MCF 10A (cell line): ENCODE results near the gene THRB. TPM values are rescaled to one million over a fixed set of nuclear protein-coding genes. Genes with fewer than 3 reads are reported as not detected.
A peak's percentile ranks its signal among the peaks of the same experiment; 100 is the strongest.

Experiments used
- Bru-seq: library from RNA; stranded (reverse); fragments of 400-500 nt; gene quantifications from one replicate; lab custom pipeline; 2021; lab: Mats Ljungman, UMichigan
- BruChase-seq, 2 experiments: library from RNA; stranded (reverse); fragments of 400-500 nt; gene quantifications; one replicate each; lab custom pipeline; 2021; lab: Mats Ljungman, UMichigan
- BruUV-seq: library from RNA; stranded (reverse); fragments of 400-500 nt; replicated peaks from 2 replicates; lab custom pipeline; 2021; lab: Mats Ljungman, UMichigan
- CTCF ChIA-PET: fragments of 300-600 bp; sonication (Branson Sonifier 250); formaldehyde crosslinking; extraction: SDS; loops from one replicate; lab custom pipeline; 2021; ENCODE audit warnings: antibody characterized with exemption, inconsistent platforms; lab: Yijun Ruan, JAX
- POLR2A ChIA-PET: fragments of 300-600, 350-650 bp; sonication (Branson Sonifier 250); formaldehyde crosslinking; extraction: SDS; loops from one replicate; lab custom pipeline; 2020; ENCODE audit warnings: antibody characterized with exemption, inconsistent platforms; lab: Yijun Ruan, JAX
- DNase-seq: peaks from one replicate; pipeline ENCODE4 v3.0.0-alpha.2; 2018; ENCODE audit not compliant: unreplicated experiment
- H3K27ac Mint-ChIP-seq: one replicate; pipeline ENCODE4 v1.8.0; 2022; ENCODE audit warnings: mild to moderate bottlenecking, low read depth, mixed read lengths; ENCODE audit not compliant: unreplicated experiment
- H3K27me3 Mint-ChIP-seq: one replicate; pipeline ENCODE4 v1.8.0; 2022; ENCODE audit warnings: mixed read lengths; ENCODE audit not compliant: insufficient read depth, unreplicated experiment
- H3K36me3 Mint-ChIP-seq: one replicate; pipeline ENCODE4 v1.8.0; 2022; ENCODE audit warnings: mild to moderate bottlenecking, moderate library complexity, mixed read lengths; ENCODE audit not compliant: insufficient read depth, unreplicated experiment
- H3K4me1 Mint-ChIP-seq: one replicate; pipeline ENCODE4 v1.8.0; 2022; ENCODE audit warnings: mixed read lengths; ENCODE audit not compliant: insufficient read depth, unreplicated experiment
- H3K4me3 Mint-ChIP-seq: one replicate; pipeline ENCODE4 v1.8.0; 2022; ENCODE audit warnings: mild to moderate bottlenecking, moderate library complexity, mixed read lengths; ENCODE audit not compliant: unreplicated experiment
- H3K9me3 Mint-ChIP-seq: one replicate; pipeline ENCODE4 v1.8.0; 2022; ENCODE audit warnings: mixed read lengths; ENCODE audit not compliant: unreplicated experiment
- intact Hi-C: fragments of 100-400 bp; cut with micrococcal nuclease; formaldehyde crosslinking; loops from 2 replicates; pipeline ENCODE4 v1.14.1; 2022
- long read RNA-seq: library from polyadenylated mRNA; stranded (forward); transcript quantifications from one replicate; pipeline ENCODE4 v2.0.0, GENCODE V29; 2022
- total RNA-seq: library from RNA; stranded (reverse); gene quantifications from 2 replicates; pipeline ENCODE4 v1.2.3, GENCODE V29; 2022
- TF ChIP-seq, protein P1 (sequence below): fragments of 200-600 bp; IDR thresholded peaks from one replicate; pipeline ENCODE4 v1.8.0; 2022; ENCODE audit warnings: antibody characterized with exemption, mild to moderate bottlenecking; ENCODE audit not compliant: unreplicated experiment

Gene THRB
- total RNA-seq (3.8 and 4.2 TPM in 2 replicates), Bru-seq, nascent RNA (percentile 53 among the genes with signal in this experiment), BruChase-seq, experiment 1, labeled RNA remaining after a 6-hour chase (percentile 39 among the genes with signal in this experiment), BruChase-seq, experiment 2, labeled RNA remaining after a 2-hour chase (percentile 45 among the genes with signal in this experiment)
- long read RNA-seq, partial matches to known transcripts: 0 of 3 reads
- long read RNA-seq, other reads (novel, unspliced or antisense): 3 of 3 reads

DNA sequence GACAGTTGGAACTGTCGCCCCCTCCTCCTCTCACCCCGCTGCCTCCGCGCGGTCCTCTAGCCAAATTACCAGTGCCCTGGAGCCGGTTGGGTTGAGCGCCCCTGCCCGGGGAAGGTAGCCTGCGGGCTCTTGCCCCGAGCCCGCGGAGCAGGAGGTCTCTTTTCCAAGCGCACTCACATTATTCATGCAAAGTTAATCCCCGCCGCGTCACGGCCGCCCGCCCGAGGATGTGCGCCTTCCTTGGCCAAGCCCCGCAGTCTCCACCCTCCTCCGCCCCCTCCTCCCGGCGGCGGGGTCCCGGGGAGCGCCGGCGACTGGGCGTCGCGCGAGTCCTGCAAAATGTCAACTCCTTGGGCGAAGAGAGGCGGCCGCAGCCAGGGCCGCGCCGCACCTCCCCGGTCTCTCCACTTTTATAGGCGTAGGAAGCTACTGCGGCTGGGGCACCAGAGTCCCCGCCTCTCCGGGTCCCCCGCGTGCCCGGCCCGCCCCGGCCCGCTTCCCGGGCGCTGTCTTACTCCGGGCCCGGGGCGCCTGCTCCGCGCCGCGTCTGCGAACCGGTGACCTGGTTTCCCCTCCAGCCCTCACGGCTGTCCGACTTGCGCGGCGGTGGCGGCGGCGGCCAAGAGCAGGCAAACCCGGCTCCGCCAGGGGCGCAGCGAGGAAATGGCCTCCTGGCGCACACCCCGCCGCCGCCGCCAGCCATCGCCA, at the start of gene THRB:
Gene THRB (minus strand): TSS at position 233 of the 708 bp plus-strand sequence.
- Mint-ChIP-seq H3K4me3 (peak within 1 kb of the TSS; percentile 94), H3K9me3 (no peaks in the 10 kb centered on the region), H3K4me1 (peaks cover 16% of the 10 kb centered on the region), H3K27me3 (no peaks in the 10 kb centered on the region), H3K27ac (peak within 1 kb of the TSS; percentile 87), H3K36me3 (no peaks in the 10 kb centered on the region)
- peak; percentile 60 for DNase-seq
- CTCF ChIA-PET: interaction anchor here (0.6 to 1.1 kb wide), 3 partner anchors 53 to 136 kb away, joined by 3 read pairs; no protein-coding TSS in a partner anchor
- POLR2A ChIA-PET: interaction anchor here (0.7 to 1.7 kb wide), 8 partner anchors 9 to 578 kb away, joined by 3 to 6 read pairs (median 4); partner anchors contain the start of genes NKIRAS1 and RPL15
- BruUV-seq: no TSS peak
- TF ChIP-seq, protein P1, sequence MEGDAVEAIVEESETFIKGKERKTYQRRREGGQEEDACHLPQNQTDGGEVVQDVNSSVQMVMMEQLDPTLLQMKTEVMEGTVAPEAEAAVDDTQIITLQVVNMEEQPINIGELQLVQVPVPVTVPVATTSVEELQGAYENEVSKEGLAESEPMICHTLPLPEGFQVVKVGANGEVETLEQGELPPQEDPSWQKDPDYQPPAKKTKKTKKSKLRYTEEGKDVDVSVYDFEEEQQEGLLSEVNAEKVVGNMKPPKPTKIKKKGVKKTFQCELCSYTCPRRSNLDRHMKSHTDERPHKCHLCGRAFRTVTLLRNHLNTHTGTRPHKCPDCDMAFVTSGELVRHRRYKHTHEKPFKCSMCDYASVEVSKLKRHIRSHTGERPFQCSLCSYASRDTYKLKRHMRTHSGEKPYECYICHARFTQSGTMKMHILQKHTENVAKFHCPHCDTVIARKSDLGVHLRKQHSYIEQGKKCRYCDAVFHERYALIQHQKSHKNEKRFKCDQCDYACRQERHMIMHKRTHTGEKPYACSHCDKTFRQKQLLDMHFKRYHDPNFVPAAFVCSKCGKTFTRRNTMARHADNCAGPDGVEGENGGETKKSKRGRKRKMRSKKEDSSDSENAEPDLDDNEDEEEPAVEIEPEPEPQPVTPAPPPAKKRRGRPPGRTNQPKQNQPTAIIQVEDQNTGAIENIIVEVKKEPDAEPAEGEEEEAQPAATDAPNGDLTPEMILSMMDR: no peak
- intact Hi-C loops: loop anchor here (1.0 to 2.0 kb wide), 5 partner anchors 96 to 230 kb away; no protein-coding TSS in a partner anchor

DNA sequence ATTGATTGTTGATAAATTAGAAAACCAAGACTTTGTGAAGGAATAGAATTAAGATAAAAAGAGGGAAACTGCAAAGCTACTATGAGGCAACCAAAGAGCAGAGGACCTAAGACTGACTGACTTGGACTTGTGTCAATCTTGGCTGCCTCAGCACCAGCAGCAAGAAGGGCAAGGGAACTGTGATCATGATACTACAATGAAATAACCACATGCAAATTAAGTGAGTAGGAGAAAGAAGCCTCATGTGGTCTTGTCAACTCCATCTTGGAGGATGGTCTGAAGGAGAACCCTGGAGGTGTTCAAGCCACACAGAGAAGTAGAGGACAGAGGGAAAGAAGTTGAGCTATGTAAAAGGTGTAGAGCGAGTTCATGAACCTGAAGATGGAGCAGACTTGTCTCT, 47.3 kb upstream of the THRB start:
- DNase-seq: no peak
- ChIA-PET POLR2A (no interaction called here), CTCF (no interaction called here)
- TF ChIP-seq, protein P1: no peak
- Mint-ChIP-seq H3K27ac (no peak overlapping the region), H3K9me3 (no peaks in the 10 kb centered on the region), H3K4me3 (no peak overlapping the region), H3K4me1 (no peaks in the 10 kb centered on the region), H3K36me3 (no peaks in the 10 kb centered on the region), H3K27me3 (no peaks in the 10 kb centered on the region)
- intact Hi-C loops: no loop called here
- no TSS peak for BruUV-seq

DNA sequence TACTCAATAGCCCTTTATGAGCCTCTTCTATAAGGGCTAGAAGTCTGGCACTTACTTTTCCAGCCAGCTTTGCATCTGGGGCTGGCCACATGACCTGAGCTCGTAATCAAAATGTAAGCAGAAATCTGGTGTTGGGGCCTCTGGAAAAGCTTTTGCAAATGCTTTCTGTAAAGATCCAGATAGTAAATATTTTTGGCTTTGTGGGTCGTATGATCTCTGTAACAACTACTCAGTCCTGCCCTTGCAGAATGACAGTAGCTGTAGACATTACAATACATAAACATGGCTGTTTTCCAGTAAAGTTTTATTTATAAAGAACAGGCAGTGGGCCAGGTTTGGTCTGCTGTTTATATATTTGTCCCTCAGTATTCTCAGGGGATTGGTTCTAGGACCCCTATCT, 46.2 kb upstream of the THRB start:
- intact Hi-C loops: no loop called here
- Mint-ChIP-seq H3K27ac (no peak overlapping the region), H3K36me3 (no peaks in the 10 kb centered on the region), H3K4me3 (no peak overlapping the region), H3K27me3 (no peaks in the 10 kb centered on the region), H3K9me3 (no peaks in the 10 kb centered on the region), H3K4me1 (no peaks in the 10 kb centered on the region)
- TF ChIP-seq, protein P1: no peak
- no TSS peak for BruUV-seq
- POLR2A ChIA-PET: no interaction called here
- CTCF ChIA-PET: no interaction called here
- DNase-seq: no peak

DNA sequence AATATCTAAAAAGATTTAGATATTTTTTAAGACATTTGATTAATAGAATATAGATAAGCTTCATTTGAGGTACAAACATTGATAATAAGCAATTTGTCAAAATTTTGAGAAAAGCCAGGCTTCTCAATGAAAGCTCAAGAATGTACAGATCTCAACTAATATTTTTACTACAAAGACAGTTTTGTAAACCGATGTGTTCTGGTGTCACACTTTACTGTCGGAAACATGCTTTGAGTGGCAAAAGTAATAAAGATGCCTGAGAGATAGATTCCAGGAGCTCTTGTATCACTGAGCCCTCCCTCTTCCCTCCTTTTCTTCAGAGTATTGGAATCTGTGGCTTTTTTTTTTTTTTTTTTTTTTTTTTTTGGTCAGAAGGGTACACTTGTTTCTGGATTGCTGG, 45.0 kb upstream of the THRB start:
- Mint-ChIP-seq H3K36me3 (no peaks in the 10 kb centered on the region), H3K27ac (no peak overlapping the region), H3K4me1 (no peaks in the 10 kb centered on the region), H3K9me3 (no peaks in the 10 kb centered on the region), H3K27me3 (no peaks in the 10 kb centered on the region), H3K4me3 (no peak overlapping the region)
- intact Hi-C loops: no loop called here
- no peak for DNase-seq
- TF ChIP-seq, protein P1: no peak
- no TSS peak for BruUV-seq
- ChIA-PET POLR2A (interaction anchor here (0.7 kb wide), 1 partner anchor 78 kb away, joined by 3 read pairs; no protein-coding TSS in a partner anchor), CTCF (interaction anchor here (1.2 kb wide), 1 partner anchor 58 kb away, joined by 3 read pairs; no protein-coding TSS in a partner anchor)
